Right lobe of liver (tissue), 6 donors: Measurements from ENCODE around the gene TNRC18. TPM values are rescaled to one million over a fixed set of nuclear protein-coding genes. Genes with fewer than 3 reads are reported as not detected.

Source experiments
- ATAC-seq, 4 donors: fragments of 200-7000 bp; cut with Tn5 transposase; one replicate each; pipeline ENCODE4 v1.9.1; 2020; ENCODE audit warnings: mild to moderate bottlenecking in 4 of 4, moderate library complexity in 4 of 4
- DNase-seq, 3 donors: peaks; one replicate each; pipeline ENCODE4 v3.0.0-alpha.2; 2020
- H3K27ac ChIP-seq, 3 donors: fragments of 200-600 bp; one replicate each; pipeline ENCODE4 v1.8.0; 2022
- H3K27me3 ChIP-seq, 2 donors: fragments of 200-600 bp; one replicate each; pipeline ENCODE4 v1.8.0; 2022
- H3K36me3 ChIP-seq, 4 donors: fragments of 200-600 bp; sonication (generic) in 1 of 4; one replicate each; pipeline versions ENCODE4 v1.5.1 to v1.8.0; 2017 to 2022; ENCODE audit warnings: control low read depth in 1 of 4
- H3K4me1 ChIP-seq, 4 donors: fragments of 200-600 bp; sonication (generic) in 1 of 4; one replicate each; pipeline versions ENCODE4 v1.5.1 to v1.8.0; 2017 to 2022; ENCODE audit warnings: control low read depth in 1 of 4
- H3K4me3 ChIP-seq, 3 donors: fragments of 200-600 bp; one replicate each; pipeline ENCODE4 v1.8.0; 2022
- H3K9me3 ChIP-seq, 4 donors: fragments of 200-600 bp; sonication (generic) in 1 of 4; one replicate each; pipeline versions ENCODE4 v1.5.1 to v1.8.0; 2017 to 2022; ENCODE audit warnings: control low read depth in 1 of 4
- CTCF ChIP-seq, 4 donors: fragments of 200-600 bp in 3 of 4; fragments of 450-650 bp in 1 of 4; IDR thresholded peaks; one replicate each; pipeline versions ENCODE4 v1.5.1 to v1.8.0; 2016 to 2022; ENCODE audit warnings: antibody characterized with exemption in 4 of 4, mild to moderate bottlenecking in 2 of 4
- POLR2A ChIP-seq: fragments of 450-650 bp; IDR thresholded peaks from one replicate; pipeline ENCODE4 v1.6.1; 2017; ENCODE audit warnings: antibody characterized with exemption, mild to moderate bottlenecking
- WGBS: methylation state at CpG from one replicate; pipeline ENCODE4 v1.1.6; 2018; ENCODE audit warnings: low coverage, low lambda C conversion rate; ENCODE audit not compliant: insufficient coverage; ENCODE audit errors: missing lambda C conversion rate; 5-methylcytosine and 5-hydroxymethylcytosine counted together
- intact Hi-C, 2 donors: fragments of 100-400 bp; cut with DNase I; formaldehyde crosslinking; loops; one replicate each; pipeline versions ENCODE4 v1.11.2 to v1.14.1; 2022
- total RNA-seq, 6 experiments: library from RNA; depleted of rRNA in 2 of 6; stranded (reverse); fragments of >200 nt in 2 of 6; fragmentation: NEBNext Ultra II Directional in 3 of 6; extraction: Animal tissue kit (Norgen Biotek cat#: 25700) in 3 of 6; gene quantifications; one replicate each; pipeline versions ENCODE4 v1.1.0 to v1.2.4, GENCODE V29; 2016 to 2023
- donor health status: DM: no; HTN: yes; CAD: no.
- donor health status: DM: no; HTN: no; CAD: no.
- donor health status: DM: no; HTN: no; CAD: no.
- donor health status: DM: no; HTN: yes; CAD: no.
- donor health status: DM: no; HTN: yes; CAD: no.

TNRC18 gene
- total RNA-seq, 6 experiments from 2014 or later, result 27.0 to 36.9 (median 30.5) TPM

DNA sequence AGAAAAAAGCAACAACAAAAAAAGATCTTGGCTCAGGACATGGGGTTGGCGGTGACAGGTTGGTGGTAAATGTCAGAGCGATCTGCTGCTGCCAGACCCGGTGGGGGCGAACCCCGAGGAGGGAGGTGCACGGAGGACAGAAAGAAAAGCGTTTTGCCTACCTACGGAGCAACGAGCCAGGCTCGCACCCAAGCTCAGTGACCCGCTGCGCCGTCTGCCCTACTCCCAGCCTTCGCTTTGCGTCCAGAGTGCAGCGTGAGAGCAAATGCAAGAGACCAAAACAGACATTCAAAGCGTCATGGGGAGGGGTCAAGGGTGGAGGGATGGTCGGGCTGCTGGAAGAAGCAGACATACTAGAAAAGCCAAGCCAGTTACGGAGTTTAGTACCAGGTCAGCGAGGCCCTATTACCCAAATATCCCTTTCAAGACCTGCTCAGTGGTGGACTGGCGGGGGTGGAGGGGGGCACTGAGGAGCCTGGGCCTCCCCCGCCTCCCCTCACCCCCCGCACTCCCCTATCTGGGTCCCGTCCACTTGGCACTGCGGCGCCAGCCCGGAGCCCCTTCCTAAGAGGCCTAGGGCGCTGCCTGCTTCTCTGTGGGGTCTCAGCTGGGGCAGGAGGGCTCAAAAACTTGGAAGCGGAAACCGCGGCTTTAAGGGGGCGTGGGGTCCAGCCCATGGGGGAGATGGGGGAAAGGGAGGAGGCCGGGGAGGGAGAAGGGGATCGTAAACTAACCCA, 74.0 kb downstream of the TNRC18 start:
- WGBS, result 85% methylated on average over 15 of the region's 34 CpGs
- Histone ChIP-seq H3K4me3 (no peak overlapping the region), H3K27ac (no peak overlapping the region), H3K27me3 (no peaks in the 10 kb centered on the region), H3K9me3 (no peaks in the 10 kb centered on the region), H3K36me3 (peaks cover 0 to 31% (median 15%) of the 10 kb centered on the region in 4 donors), H3K4me1 (peaks cover 2 to 15% (median 9%) of the 10 kb centered on the region in 4 donors)
- no peak for DNase-seq
- ATAC-seq, result no peak
- no peak for TF ChIP-seq POLR2A
- TF ChIP-seq CTCF (IDR thresholded peaks at IDR 0.05), result no peak
- intact Hi-C loops, result no loop called here

GRCh38 chr7:5349005-5349380, 74.6 kb downstream of the TNRC18 start:
- Histone ChIP-seq H3K36me3 (peaks cover 0 to 38% (median 20%) of the 10 kb centered on the region in 4 donors), H3K9me3 (no peaks in the 10 kb centered on the region), H3K4me1 (peaks cover 2 to 9% (median 5%) of the 10 kb centered on the region in 4 donors), H3K27me3 (no peaks in the 10 kb centered on the region), H3K4me3 (no peak overlapping the region), H3K27ac (no peak overlapping the region)
- ATAC-seq (no peak), DNase-seq (no peak)
- intact Hi-C loops, result no loop called here
- 93% methylated on average over 8 of the region's 17 CpGs for WGBS
- TF ChIP-seq CTCF (IDR thresholded peaks at IDR 0.05), result no peak
- TF ChIP-seq POLR2A, result no peak

- Histone ChIP-seq H3K27ac (no peak overlapping the region), H3K27me3 (no peaks in the 10 kb centered on the region), H3K36me3 (peaks cover 0 to 43% (median 24%) of the 10 kb centered on the region in 4 donors), H3K4me3 (no peak overlapping the region), H3K4me1 (peaks cover 0 to 2% (median 0%) of the 10 kb centered on the region in 4 donors), H3K9me3 (no peaks in the 10 kb centered on the region)
- TF ChIP-seq POLR2A (no peak), CTCF (IDR thresholded peaks at IDR 0.05) (no peak)
- no peak for DNase-seq
- 84% methylated on average over 6 of the region's 21 CpGs for WGBS
- intact Hi-C loops, result no loop called here
- ATAC-seq, result peak in 1 of 4 donors; percentile 38
These were observed 75.3 kb downstream of the TNRC18 start for GRCh38 chr7:5348134-5349004.

GRCh38 chr7:5345671-5346070, 78.0 kb downstream of the TNRC18 start:
- Histone ChIP-seq H3K4me3 (no peak overlapping the region), H3K27ac (no peak overlapping the region), H3K9me3 (no peaks in the 10 kb centered on the region), H3K36me3 (peaks cover 0 to 50% (median 24%) of the 10 kb centered on the region in 4 donors), H3K27me3 (no peaks in the 10 kb centered on the region), H3K4me1 (no peaks in the 10 kb centered on the region)
- peak in 1 of 4 donors; percentile 24 for ATAC-seq
- intact Hi-C loops, result no loop called here
- TF ChIP-seq POLR2A, result no peak
- TF ChIP-seq CTCF (IDR thresholded peaks at IDR 0.05), result no peak
- WGBS, result 97% methylated on average over 7 of the region's 21 CpGs
- DNase-seq, result no peak
